GM19324 (cell line): ENCODE results near the gene PHLDB3.

Experiments used
- ATAC-seq: cut with Tn5 transposase; IDR thresholded peaks from one replicate; pipeline ENCODE4 v1.9.1; 2021; ENCODE audit warnings: mild to moderate bottlenecking, moderate library complexity; ENCODE audit not compliant: unreplicated experiment, low FRiP score

PHLDB3 gene

DNA sequence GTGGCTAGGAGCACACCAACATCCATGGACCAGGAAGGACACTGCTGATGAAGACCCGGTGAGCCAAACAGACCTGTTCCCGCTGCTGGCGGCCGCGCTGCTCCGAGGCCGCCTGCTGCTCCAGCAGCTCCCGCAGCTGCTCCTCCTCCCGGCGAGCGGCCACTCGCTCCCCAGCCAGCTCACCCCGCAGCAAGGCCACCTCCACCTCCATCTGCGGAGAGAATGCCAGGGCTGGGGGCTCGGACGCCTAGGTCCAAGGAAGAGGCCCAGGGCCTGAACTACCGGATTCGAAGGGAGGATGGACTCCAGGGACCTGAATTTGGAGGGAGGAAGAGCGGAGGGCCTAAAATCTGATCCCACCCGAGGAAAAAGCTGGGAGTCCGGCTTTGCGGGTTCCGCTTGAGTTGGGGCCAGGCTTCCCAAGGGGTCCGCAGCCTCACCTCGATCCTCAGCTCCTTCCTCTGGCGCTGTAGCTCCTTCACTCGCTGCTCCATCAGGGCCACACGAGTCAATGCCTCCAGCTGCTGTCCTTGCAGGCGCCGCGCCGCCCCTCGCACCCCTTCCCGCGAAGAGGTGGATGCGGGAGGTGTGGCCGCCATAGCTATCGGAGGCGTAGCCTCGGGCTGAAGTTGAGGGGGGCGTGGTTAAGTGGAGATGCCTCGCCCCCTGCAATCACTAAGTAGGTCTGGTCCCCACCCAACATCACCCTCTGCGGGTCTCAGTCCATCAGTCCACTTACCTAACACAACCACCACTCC lies 2.7 kb downstream of the PHLDB3 start:
- ATAC-seq: no peak

GRCh38 chr19:43499042-43499441 lies 5.5 kb downstream of the PHLDB3 start:
- no peak for ATAC-seq

GRCh38 chr19:43498233-43498842 lies 6.2 kb downstream of the PHLDB3 start:
- no peak for ATAC-seq

DNA sequence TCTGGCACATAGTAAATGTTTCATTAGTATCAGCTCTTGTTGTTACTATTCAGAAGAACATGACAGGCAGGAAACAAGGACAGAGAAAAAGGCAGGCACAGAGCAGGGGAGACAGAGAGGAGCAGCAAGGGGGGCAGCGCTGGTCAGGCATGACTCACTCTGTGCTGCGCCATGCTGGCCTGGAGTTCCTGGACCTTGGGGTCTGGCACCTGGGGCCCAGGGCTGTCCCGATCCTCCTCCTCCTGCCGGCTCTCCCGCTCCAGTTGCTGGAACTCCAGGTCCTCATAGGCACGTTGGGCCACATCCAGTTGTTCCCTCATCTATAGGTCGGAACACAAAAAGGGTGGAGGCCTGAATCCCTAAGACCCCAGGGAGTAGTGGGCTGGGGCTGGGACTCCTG lies 7.6 kb downstream of the PHLDB3 start:
- no peak for ATAC-seq

- ATAC-seq: no peak
These were observed 9.5 kb downstream of the PHLDB3 start for GRCh38 chr19:43495082-43495481.

DNA sequence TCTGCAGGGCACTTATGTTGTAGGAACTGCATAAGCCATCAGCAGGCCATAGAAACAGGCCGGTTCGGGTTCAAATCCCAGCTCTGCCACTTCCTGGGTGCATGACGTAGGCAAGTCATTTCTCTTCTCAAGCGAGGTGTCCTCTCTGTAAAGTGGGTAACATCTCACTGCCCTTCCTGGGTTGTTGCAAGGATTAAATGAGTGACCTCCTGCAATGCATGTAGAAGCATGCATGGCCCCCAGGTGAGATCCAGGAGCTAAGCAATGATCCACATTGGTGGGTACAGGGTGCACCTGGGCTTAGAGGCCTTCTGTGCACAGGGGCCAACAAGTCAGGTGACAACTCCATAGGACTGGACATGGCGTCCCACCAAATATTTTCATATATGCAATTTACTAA lies 13.8 kb downstream of the PHLDB3 start:
- ATAC-seq: no peak

- ATAC-seq: no peak
These were observed 14.5 kb downstream of the PHLDB3 start for GRCh38 chr19:43489979-43490599.

DNA sequence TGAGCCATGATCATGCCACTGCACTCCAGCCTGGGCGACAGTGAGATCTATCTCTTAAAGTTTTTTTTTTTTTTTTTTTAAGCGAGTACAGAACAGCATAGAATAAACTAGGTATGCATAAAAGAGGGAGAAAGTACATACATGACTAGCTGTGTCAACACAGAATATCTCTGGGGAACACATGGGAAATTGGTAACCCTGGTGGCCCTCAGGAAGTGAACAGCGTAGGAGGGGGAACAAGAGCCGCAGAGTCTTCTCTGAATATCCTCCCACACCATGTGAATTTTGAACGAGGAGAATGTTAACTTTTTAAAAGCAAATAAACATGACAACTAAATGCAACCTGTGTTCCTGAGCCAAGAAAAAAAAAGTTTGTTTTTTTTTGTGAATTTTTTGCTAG lies 15.2 kb downstream of the PHLDB3 start:
- ATAC-seq: no peak

DNA sequence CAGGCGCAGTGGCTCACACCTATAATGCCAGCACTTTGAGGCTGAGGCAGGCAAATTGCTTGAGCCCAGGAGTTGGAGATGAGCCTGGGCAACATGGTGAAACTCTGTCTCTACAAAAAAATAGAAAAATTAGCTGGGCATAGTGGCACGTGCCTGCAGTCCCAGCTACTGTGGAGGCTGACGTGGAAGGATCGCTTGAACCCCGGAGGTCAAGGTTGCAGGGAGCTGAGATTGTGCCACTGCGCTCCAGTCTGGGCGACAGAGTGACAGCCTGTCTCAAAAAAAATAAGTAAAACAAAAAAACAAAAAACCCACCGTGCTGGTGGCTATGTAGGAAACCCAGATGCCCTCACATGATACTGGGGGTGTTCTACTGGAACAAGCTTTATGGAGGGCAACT lies 16.4 kb downstream of the PHLDB3 start:
- ATAC-seq: no peak

GRCh38 chr19:43486412-43486811 lies 18.1 kb downstream of the PHLDB3 start:
- no peak for ATAC-seq

- ATAC-seq: no peak
These were observed 18.6 kb downstream of the PHLDB3 start for GRCh38 chr19:43485951-43486350.

GRCh38 chr19:43483281-43483680 lies 21.3 kb downstream of the PHLDB3 start:
- ATAC-seq: no peak

DNA sequence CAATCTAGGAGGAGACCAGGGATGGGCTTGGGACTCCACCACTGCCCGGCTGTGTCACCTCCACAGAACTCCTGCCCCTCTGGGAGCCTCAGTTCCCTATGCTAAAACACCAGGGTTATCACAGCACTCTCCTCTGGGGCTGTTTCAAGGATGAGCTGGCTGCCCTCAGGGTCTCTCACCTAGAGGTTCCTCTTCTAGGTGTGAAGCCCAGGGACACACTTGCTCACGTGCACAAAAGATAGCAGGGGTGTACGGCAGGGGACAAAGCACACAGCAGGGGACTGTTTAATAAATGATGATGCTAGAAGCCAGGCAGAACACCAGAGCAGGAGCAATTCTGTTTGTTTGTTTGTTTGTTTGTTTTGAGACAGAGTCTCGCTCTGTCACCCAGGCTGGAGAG lies 22.4 kb downstream of the PHLDB3 start:
- ATAC-seq: no peak

- no peak for ATAC-seq
These were observed 22.8 kb downstream of the PHLDB3 start for GRCh38 chr19:43481701-43482100.

DNA sequence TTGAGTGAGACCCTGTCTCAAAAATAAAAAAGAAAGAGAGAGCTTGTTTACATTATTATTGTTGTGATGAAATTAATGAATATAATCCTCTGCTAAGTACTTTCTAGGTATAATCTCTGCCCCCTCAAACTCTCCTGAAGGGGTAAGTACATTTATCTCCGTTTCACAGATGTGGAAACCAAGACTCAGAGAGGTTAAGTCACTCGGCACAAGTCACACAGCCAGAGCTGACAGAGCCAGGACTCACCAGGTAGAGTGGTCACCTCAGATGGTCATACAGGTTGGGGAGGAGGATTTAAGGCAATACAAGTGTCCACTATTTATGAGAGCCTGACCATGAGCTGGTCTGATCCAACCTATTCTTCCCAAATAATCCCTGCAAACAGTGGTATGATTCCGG lies 24.0 kb downstream of the PHLDB3 start:
- no peak for ATAC-seq

DNA sequence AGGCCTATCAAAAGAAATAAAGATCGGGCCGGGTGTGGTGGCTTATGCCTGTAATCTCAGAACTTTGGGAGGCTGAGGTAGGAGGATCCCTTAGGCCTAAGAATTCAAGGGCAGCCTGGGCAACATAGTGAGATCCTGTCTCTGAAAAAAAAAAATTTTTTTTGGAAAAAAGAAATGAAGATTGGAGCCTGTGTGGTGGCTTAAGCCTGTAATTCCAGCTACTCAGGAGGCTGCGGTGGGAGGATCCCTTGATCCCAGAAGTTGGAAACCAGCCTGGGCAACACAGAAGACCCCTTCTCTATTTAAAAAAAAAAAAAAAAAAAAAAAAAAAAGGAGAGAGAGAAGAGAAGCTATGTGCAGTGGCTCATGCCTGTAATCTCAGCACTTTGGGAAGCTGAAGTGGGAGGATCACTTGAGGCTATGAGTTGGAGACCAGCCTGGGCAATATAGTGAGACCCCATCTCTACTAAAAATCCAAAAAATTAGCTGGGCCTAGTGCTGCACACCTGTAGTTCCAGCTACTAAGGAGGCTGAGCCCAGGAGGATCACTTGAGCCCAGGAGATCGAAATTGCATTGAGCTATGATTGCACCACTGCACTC lies 24.5 kb downstream of the PHLDB3 start:
- no peak for ATAC-seq

GRCh38 chr19:43479226-43479625 lies 25.3 kb downstream of the PHLDB3 start:
- ATAC-seq: no peak

- no peak for ATAC-seq
These were observed 26.2 kb downstream of the PHLDB3 start for GRCh38 chr19:43478323-43478722.

- no peak for ATAC-seq
These were observed 27.9 kb downstream of the PHLDB3 start for GRCh38 chr19:43476606-43477005.

DNA sequence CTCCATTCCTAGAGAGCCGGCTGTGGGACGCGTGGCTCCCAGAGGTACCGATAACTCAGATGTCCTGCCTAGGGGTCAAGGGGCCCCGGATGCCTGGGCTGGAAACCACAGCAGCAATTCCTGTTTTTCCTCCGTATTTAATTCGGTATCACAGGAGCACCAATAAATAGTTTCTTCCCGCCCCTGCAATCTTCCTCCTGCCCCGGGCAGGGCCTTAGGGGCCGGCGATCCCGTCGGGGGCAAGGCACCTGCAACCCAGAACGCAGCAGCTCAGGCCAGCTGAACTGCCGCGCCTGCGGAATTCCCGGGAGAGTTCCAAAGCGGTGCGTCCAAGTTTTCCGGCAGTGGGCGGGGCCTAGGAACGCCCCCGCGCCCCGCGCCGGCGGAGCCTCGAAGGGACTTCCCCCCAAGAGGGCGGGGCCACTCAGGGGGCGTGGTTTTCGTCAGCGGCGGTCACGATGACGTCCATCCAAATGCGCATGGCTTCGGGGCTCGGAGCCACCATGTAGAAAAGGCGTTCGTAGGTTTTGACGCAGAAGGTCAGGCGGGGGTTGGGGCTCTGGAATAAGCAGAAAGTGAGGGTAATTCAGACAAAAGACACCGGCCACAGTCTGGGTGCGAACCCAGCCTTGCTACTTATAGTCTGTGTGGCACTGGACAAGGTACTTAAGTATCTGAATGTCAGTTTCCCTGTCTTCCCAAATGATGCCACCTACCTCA lies 29.4 kb downstream of the PHLDB3 start:
- no peak for ATAC-seq

DNA sequence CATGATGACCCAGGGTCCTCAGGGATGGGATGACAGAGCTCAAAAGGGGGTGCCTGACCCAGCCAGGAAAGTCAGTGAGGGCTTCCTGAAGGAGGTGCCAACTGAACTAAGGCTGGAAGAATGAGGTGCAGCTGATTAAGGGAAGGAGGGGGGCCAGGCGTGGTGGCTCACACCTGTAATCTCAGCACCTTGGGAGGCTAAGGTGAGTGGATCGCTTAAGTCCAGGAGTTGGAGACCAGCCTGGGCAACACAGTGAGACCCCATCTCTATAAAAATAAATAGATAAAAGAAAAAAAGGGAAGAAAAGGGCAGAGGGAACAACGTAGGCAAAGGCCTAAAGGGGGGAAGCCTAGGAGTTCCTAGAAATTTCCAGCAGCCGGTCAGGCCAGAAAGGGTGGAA lies 30.1 kb downstream of the PHLDB3 start:
- ATAC-seq: no peak
